Neural progenitor cell (in vitro differentiated cells): ENCODE data around the gene ID2. TPM values are rescaled to one million over a fixed set of nuclear protein-coding genes. Genes with fewer than 3 reads are reported as not detected.
A peak's percentile ranks its signal among the peaks of the same experiment; 100 is the strongest.

Experiments used
- DNase-seq: peaks from one replicate; pipeline ENCODE4 v3.0.0-alpha.2; 2016; ENCODE audit warnings: low spot score
- H2AFZ ChIP-seq: fragments of 200-600 bp; sonication (generic); replicated peaks from 2 replicates; pipeline ENCODE4 v1.6.1; 2016; ENCODE audit warnings: antibody characterized with exemption
- H3F3A ChIP-seq: fragments of 200-600 bp; sonication (generic); 2 replicates; pipeline ENCODE4 v1.6.1; 2016; ENCODE audit warnings: antibody characterized with exemption, low read depth
- H3K27ac ChIP-seq: fragments of 200-600 bp; sonication (generic); 2 replicates; pipeline ENCODE4 v1.5.1; 2016; ENCODE audit warnings: mild to moderate bottlenecking
- H3K27me3 ChIP-seq: fragments of 200-600 bp; sonication (generic); 2 replicates; pipeline ENCODE4 v1.6.1; 2016; ENCODE audit warnings: mild to moderate bottlenecking, moderate library complexity
- H3K36me3 ChIP-seq: fragments of 200-600 bp; sonication (generic); 2 replicates; pipeline ENCODE4 v1.5.1; 2016
- H3K4me1 ChIP-seq: fragments of 200-600 bp; sonication (generic); 2 replicates; pipeline ENCODE4 v1.6.1; 2016; ENCODE audit warnings: mixed run types
- H3K4me2 ChIP-seq: fragments of 200-600 bp; sonication (generic); 2 replicates; pipeline ENCODE4 v1.6.1; 2016
- H3K4me3 ChIP-seq: fragments of 200-600 bp; sonication (generic); 2 replicates; pipeline ENCODE4 v1.5.1; 2016
- H3K79me2 ChIP-seq: fragments of 200-600 bp; sonication (generic); 2 replicates; pipeline ENCODE4 v1.6.1; 2016; ENCODE audit warnings: low read depth
- H3K9ac ChIP-seq: fragments of 200-600 bp; sonication (generic); 2 replicates; pipeline ENCODE4 v1.6.1; 2016
- H3K9me3 ChIP-seq: fragments of 200-600 bp; sonication (generic); 2 replicates; pipeline ENCODE4 v1.5.1; 2016; ENCODE audit warnings: low read depth
- H4K20me1 ChIP-seq: fragments of 200-600 bp; sonication (generic); 2 replicates; pipeline ENCODE4 v1.6.1; 2016; ENCODE audit warnings: low read depth
- H3K27ac Mint-ChIP-seq: 3 replicates; pipeline ENCODE4 v1.8.0; 2021; ENCODE audit warnings: mixed read lengths
- H3K27me3 Mint-ChIP-seq: 2 replicates; pipeline ENCODE4 v1.8.0; 2022; ENCODE audit warnings: low read depth, mild to moderate bottlenecking, inconsistent platforms, moderate library complexity, mixed read lengths; ENCODE audit not compliant: insufficient read depth
- H3K36me3 Mint-ChIP-seq: 3 replicates; pipeline ENCODE4 v1.8.0; 2021; ENCODE audit warnings: mixed read lengths
- H3K4me1 Mint-ChIP-seq: 3 replicates; pipeline ENCODE4 v1.8.0; 2021; ENCODE audit warnings: mixed read lengths
- H3K4me3 Mint-ChIP-seq: 3 replicates; pipeline ENCODE4 v1.8.0; 2021; ENCODE audit warnings: mild to moderate bottlenecking, moderate library complexity, mixed read lengths
- H3K9me3 Mint-ChIP-seq: 3 replicates; pipeline ENCODE4 v1.8.0; 2020; ENCODE audit warnings: mixed read lengths
- EZH2 ChIP-seq: fragments of 200-600 bp; sonication (generic); IDR thresholded peaks from 2 replicates; pipeline ENCODE4 v1.6.1; 2017; ENCODE audit warnings: antibody characterized with exemption, mild to moderate bottlenecking, moderate library complexity
- EZH2phosphoT487 ChIP-seq: fragments of 200-600 bp; sonication (generic); IDR thresholded peaks from 2 replicates; pipeline ENCODE4 v1.6.1; 2017; ENCODE audit warnings: antibody characterized with exemption
- total RNA-seq: library from RNA; depleted of rRNA; stranded (reverse); fragments of >200 nt; gene quantifications from 2 replicates; pipeline ENCODE4 v1.2.3, GENCODE V29; 2015; ENCODE audit warnings: low replicate concordance
- TF ChIP-seq, protein P1 (sequence below): fragments of 200-600 bp; sonication (generic); IDR thresholded peaks from 2 replicates; pipeline ENCODE4 v1.5.1; 2017; ENCODE audit warnings: antibody characterized with exemption, mild to moderate bottlenecking

The ID2 gene
- total RNA-seq, 1 donor from 2014 or later, result 140 TPM

DNA sequence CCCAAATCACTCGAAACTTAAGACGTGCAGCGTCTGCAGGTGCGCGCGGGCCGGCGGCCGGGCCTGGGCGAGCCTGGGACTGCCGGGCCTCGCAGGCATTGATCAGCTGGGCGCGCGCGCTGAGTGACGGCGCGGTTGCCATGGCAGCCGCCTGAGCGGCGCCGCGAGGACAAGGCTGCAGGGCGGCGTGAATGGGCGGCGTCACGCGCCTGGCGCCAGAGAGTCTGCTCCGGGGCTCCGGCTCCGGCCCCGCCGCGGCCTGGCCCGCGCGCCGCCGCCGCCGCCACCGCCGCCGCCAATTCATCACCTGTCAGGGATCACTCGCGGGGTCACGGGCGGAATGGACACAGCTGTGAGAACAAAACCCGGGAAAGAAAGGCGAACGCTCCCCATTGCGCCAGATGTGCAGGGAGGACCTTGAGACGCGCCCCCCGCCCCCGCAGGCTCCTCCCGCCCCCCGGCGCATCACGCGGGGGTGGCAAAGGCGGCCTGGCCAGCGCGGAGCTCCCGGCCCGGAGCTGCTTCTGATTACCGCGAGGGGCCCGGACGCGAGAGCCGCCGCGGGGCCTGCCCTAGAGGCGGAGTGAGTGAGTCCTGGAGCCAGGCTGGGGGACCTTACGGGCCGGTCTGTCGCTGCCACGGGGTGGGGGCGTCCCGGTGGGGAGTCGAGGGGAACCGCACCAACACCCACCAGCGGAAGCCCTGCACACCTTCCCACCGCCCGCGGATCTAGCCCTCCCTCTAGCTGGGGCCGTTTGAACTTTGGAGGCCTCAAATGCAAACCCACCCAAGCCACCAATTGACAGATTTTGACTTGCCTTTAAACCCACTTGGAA, 2.9 kb upstream of the ID2 start:
- Mint-ChIP-seq H3K27me3 (peaks cover 11% of the 10 kb centered on the region), H3K9me3 (peaks cover 20% of the 10 kb centered on the region), H3K4me3 (peak overlapping the region; percentile 94), H3K27ac (peak overlapping the region; percentile 98), H3K36me3 (peaks cover 28% of the 10 kb centered on the region), H3K4me1 (peaks cover 43% of the 10 kb centered on the region)
- Histone ChIP-seq H3K36me3 (no peaks in the 10 kb centered on the region), H3F3A (peaks cover 57% of the 10 kb centered on the region), H3K4me2 (peak overlapping the region; percentile 85), H2AFZ (no peak overlapping the region), H3K27ac (peak overlapping the region; percentile 99), H3K79me2 (peaks cover 21% of the 10 kb centered on the region), H3K4me3 (peak overlapping the region; percentile 50), H3K9me3 (peaks cover 6% of the 10 kb centered on the region), H3K9ac (peak overlapping the region; percentile 60), H3K27me3 (peaks cover 23% of the 10 kb centered on the region), H3K4me1 (peaks cover 38% of the 10 kb centered on the region), H4K20me1 (peaks cover 20% of the 10 kb centered on the region)
- TF ChIP-seq, protein P1, sequence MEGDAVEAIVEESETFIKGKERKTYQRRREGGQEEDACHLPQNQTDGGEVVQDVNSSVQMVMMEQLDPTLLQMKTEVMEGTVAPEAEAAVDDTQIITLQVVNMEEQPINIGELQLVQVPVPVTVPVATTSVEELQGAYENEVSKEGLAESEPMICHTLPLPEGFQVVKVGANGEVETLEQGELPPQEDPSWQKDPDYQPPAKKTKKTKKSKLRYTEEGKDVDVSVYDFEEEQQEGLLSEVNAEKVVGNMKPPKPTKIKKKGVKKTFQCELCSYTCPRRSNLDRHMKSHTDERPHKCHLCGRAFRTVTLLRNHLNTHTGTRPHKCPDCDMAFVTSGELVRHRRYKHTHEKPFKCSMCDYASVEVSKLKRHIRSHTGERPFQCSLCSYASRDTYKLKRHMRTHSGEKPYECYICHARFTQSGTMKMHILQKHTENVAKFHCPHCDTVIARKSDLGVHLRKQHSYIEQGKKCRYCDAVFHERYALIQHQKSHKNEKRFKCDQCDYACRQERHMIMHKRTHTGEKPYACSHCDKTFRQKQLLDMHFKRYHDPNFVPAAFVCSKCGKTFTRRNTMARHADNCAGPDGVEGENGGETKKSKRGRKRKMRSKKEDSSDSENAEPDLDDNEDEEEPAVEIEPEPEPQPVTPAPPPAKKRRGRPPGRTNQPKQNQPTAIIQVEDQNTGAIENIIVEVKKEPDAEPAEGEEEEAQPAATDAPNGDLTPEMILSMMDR, result no peak
- TF ChIP-seq EZH2 (no peak), EZH2phosphoT487 (no peak)
- peak; percentile 99 for DNase-seq

DNA sequence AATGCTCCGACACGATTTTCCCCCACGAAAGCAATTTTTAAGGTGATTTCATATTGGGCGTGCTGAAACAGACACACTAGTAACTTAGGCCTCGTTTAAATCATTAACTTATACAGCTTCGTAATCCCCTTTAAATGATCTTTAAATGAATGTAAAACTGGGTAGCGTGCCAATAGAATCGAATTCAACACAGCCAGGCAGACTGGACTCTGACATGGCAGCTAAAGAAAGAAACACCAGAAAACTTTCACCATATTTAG, 2.4 kb upstream of the ID2 start:
- H3K9me3 Mint-ChIP-seq, result peaks cover 15% of the 10 kb centered on the region
- Histone ChIP-seq H3K9ac (peak overlapping the region; percentile 60), H3K36me3 (no peaks in the 10 kb centered on the region), H3K9me3 (peaks cover 1% of the 10 kb centered on the region), H3K27ac (peak overlapping the region; percentile 97), H2AFZ (no peak overlapping the region), H4K20me1 (peaks cover 25% of the 10 kb centered on the region), H3K79me2 (peaks cover 26% of the 10 kb centered on the region), H3K4me1 (peaks cover 39% of the 10 kb centered on the region), H3K4me2 (peak overlapping the region; percentile 75), H3F3A (peaks cover 57% of the 10 kb centered on the region), H3K27me3 (peaks cover 23% of the 10 kb centered on the region), H3K4me3 (peak overlapping the region; percentile 50)
- no peak for TF ChIP-seq EZH2phosphoT487
- TF ChIP-seq EZH2, result no peak
- TF ChIP-seq, protein P1, result no peak
- no peak for DNase-seq
- H3K4me3 Mint-ChIP-seq, result peak overlapping the region; percentile 94
- peaks cover 42% of the 10 kb centered on the region for H3K4me1 Mint-ChIP-seq
- peaks cover 25% of the 10 kb centered on the region for H3K36me3 Mint-ChIP-seq
- peaks cover 10% of the 10 kb centered on the region for H3K27me3 Mint-ChIP-seq
- H3K27ac Mint-ChIP-seq, result peak overlapping the region; percentile 98

DNA sequence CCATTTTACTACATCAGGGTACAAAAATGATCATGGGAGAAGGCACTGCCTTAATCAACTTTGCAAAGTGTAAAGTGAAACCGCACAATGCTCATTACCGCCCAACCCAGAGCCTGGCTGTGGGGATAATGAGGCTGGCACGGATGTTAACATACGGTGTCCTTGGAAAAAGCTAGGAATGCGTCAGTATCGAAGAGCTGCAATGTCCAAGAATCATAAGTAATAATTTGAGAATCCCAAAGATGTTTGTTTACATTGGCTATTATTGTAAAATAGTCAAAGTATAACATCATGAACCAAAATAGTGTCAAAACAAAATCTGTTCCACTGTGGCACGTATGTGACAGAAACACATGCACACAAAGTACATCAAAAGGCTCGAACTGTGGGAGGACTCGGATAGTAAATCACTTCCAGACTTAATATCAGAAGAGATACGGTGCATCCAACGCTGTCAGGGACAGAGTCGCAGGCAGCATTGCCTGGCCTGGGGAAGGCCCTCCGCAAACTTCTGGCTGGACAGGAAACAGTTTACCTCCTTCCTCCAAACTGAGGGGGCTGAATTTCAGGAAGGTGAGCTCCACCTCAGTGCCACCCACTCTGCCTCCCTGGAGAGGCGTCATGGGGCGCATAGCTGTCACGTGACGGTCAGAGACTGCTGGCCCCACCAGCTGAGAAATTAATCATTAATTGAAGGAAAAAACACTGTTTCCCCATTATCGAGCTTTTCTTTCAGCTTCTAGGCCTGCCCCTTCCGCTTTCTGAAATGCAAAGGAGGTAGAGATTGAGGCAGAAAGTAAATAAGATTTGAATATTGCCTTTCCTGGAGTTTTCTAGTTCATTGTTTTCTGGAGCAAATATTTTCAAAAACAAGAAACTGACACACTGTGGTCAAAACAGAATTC, 1.8 kb upstream of the ID2 start:
- peaks cover 9% of the 10 kb centered on the region for H3K27me3 Mint-ChIP-seq
- Histone ChIP-seq H3K4me2 (peak overlapping the region; percentile 75), H3K27me3 (peaks cover 21% of the 10 kb centered on the region), H3F3A (peaks cover 63% of the 10 kb centered on the region), H2AFZ (no peak overlapping the region), H3K27ac (peak overlapping the region; percentile 97), H3K9me3 (no peaks in the 10 kb centered on the region), H3K79me2 (peaks cover 32% of the 10 kb centered on the region), H4K20me1 (peaks cover 30% of the 10 kb centered on the region), H3K36me3 (no peaks in the 10 kb centered on the region), H3K4me3 (peak overlapping the region; percentile 50), H3K4me1 (peaks cover 44% of the 10 kb centered on the region), H3K9ac (no peak overlapping the region)
- peaks cover 23% of the 10 kb centered on the region for H3K36me3 Mint-ChIP-seq
- H3K9me3 Mint-ChIP-seq, result peaks cover 9% of the 10 kb centered on the region
- peak; percentile 44 for DNase-seq
- H3K4me1 Mint-ChIP-seq, result peaks cover 43% of the 10 kb centered on the region
- peak overlapping the region; percentile 98 for H3K27ac Mint-ChIP-seq
- peak overlapping the region; percentile 94 for H3K4me3 Mint-ChIP-seq
- TF ChIP-seq EZH2phosphoT487 (no peak), EZH2 (no peak)
- TF ChIP-seq, protein P1, result no peak
